Suprapubic skin (tissue), 3 donors: Measurements from ENCODE around the gene RNF180.

Experiments used
- EP300 ChIP-seq: sonication (generic); formaldehyde crosslinking; IDR thresholded peaks from one replicate; pipeline ENCODE4 v1.6.1; 2017; ENCODE audit warnings: antibody characterized with exemption
- TF ChIP-seq, protein P1 (sequence below), 2 donors: fragments of 200-600 bp in 1 of 2; fragments of 450-650 bp in 1 of 2; sonication (generic) in 1 of 2; IDR thresholded peaks; one replicate each; pipeline ENCODE4 v1.5.1; 2016 to 2019; ENCODE audit warnings: antibody characterized with exemption in 2 of 2, mild to moderate bottlenecking in 1 of 2, moderate library complexity in 1 of 2

DNA sequence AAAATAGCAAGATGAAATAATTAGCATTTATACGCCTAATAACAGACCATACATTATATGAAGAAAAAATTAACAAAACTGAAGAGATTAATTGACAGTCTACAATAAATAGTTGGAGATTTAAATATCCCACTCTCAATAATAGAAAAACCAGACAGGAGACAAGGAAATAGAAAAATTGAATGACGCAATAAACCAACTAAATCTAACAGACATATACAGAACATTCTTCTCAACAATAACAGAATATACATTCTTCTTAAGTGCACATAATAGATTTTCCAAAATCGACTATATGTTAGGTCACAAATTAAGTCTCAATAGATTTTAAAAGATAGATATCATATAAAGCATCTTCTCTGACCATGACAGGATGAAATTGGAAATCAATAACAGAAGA lies 25.6 kb upstream of the RNF180 start:
- TF ChIP-seq, protein P1, sequence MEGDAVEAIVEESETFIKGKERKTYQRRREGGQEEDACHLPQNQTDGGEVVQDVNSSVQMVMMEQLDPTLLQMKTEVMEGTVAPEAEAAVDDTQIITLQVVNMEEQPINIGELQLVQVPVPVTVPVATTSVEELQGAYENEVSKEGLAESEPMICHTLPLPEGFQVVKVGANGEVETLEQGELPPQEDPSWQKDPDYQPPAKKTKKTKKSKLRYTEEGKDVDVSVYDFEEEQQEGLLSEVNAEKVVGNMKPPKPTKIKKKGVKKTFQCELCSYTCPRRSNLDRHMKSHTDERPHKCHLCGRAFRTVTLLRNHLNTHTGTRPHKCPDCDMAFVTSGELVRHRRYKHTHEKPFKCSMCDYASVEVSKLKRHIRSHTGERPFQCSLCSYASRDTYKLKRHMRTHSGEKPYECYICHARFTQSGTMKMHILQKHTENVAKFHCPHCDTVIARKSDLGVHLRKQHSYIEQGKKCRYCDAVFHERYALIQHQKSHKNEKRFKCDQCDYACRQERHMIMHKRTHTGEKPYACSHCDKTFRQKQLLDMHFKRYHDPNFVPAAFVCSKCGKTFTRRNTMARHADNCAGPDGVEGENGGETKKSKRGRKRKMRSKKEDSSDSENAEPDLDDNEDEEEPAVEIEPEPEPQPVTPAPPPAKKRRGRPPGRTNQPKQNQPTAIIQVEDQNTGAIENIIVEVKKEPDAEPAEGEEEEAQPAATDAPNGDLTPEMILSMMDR (IDR thresholded peaks at IDR 0.05): no peak
- TF ChIP-seq EP300: no peak
